ENCODE measurements around the gene TYW1B.
"Not testable (repeated sequence)": the region's sequence is repeated elsewhere in the genome, so short reads cannot be mapped to it uniquely, and the experiment has no call there.

The TYW1B gene

GRCh38 chr7:72584576-72584975 is 243.4 kb downstream of the TYW1B start:
- H3K4me3 ChIP-seq; H3K4me1 ChIP-seq; in situ Hi-C loops (cut with MboI; ENCODE audit: low sequenced_read_pairs); H3K9me3 ChIP-seq; H3K36me3 ChIP-seq (replicated peaks); H3K27me3 ChIP-seq (ENCODE audit: low read depth); DNase-seq (ENCODE audit: low spot score in 2 of 2): not testable (repeated sequence)

GRCh38 chr7:72583620-72584361 is 244.2 kb downstream of the TYW1B start:
- in situ Hi-C loops (cut with MboI; ENCODE audit: low sequenced_read_pairs); H3K9me3 ChIP-seq; H3K27me3 ChIP-seq (ENCODE audit: low read depth); DNase-seq (ENCODE audit: low spot score in 2 of 2); H3K4me3 ChIP-seq; H3K36me3 ChIP-seq (replicated peaks); H3K4me1 ChIP-seq: not testable (repeated sequence)

DNA sequence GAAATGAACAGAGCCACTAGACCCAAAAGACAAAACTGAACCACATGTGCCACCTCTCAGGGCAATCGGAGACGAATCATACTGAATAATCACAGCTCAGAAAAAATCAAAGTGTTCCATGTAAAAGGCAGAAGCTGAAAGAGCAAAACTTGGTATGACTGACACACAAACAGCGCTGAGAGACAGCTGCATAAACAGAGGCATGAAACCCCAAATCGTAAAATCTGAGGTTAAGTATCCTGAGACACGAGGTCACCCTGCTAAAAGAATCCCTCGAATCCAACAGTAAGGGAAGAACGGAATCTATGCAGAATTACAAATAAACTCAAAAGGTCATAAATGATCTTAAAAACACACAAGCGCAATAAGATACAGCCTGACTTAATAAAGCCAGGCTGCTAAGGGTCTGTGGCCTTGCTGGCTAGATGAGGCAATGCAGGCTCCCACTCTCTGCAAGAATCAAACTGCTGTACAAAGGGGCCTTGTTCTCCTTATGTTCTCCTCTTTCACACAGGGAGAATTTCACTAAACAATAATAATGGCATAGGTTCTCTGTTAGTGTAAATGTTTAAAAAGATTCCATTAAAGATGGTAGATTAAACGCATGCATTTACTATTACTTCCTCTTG is 247.7 kb downstream of the TYW1B start:
- H3K36me3 ChIP-seq (replicated peaks); H3K4me3 ChIP-seq; in situ Hi-C loops (cut with MboI; ENCODE audit: low sequenced_read_pairs): not testable (repeated sequence)

DNA sequence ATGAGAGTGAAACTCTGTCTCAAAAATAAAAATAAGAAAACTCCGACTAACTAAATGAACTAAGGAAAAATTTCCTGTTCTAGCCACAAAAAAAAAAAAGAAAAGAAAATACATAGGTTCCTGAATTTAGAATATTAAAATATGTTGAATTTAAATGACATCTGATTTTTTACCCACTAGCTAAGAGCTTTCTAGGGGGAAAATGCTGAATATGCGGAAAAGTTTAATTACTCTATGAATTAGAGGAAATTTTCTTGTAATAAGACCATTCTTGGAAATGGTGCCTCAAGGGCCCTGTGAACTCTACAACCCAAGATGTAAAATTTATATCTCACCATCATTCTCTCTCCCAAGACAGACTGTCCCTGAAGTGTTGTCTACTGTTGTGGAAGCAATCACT is 250.9 kb downstream of the TYW1B start:
- Histone ChIP-seq H3K9me3 (no peaks in the 10 kb centered on the region), H3K4me3 (no peak overlapping the region), H3K27me3 (ENCODE audit: low read depth) (no peaks in the 10 kb centered on the region), H3K4me1 (no peaks in the 10 kb centered on the region), H3K36me3 (replicated peaks) (no peaks in the 10 kb centered on the region)
- in situ Hi-C loops (cut with MboI; ENCODE audit: low sequenced_read_pairs): no loop called here
- no peak for DNase-seq (ENCODE audit: low spot score in 2 of 2)

More for the DNA sequence above, 247.7 kb downstream of the TYW1B start:
- DNase-seq (ENCODE audit: low spot score in 2 of 2); H3K27me3 ChIP-seq (ENCODE audit: low read depth); H3K9me3 ChIP-seq; H3K4me1 ChIP-seq: not testable (repeated sequence)

DNA sequence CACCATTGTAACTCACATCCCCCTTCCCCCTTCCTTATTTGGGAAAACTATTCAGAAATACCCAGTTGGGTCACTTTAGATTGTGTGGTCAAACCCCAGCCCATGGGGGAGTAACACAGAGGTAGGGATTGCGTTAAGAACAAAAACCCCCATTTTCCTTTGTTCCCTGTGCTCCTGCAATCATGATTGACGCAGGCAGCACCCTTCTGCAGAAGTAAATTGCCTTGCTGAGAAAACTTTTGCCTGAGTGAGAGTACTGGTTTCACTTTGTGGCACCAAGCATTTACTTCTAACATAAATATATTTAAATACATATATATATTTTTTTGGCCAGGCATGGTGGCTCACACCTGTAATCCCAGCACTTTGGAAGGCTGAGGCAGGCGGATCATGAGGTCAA is 266.0 kb downstream of the TYW1B start:
- H3K4me1 ChIP-seq; H3K9me3 ChIP-seq; H3K36me3 ChIP-seq (replicated peaks); in situ Hi-C loops (cut with MboI; ENCODE audit: low sequenced_read_pairs); H3K4me3 ChIP-seq; DNase-seq (ENCODE audit: low spot score in 2 of 2); H3K27me3 ChIP-seq (ENCODE audit: low read depth): not testable (repeated sequence)

- H3K27me3 ChIP-seq (ENCODE audit: low read depth); DNase-seq (ENCODE audit: low spot score in 2 of 2); H3K9me3 ChIP-seq; H3K4me3 ChIP-seq; in situ Hi-C loops (cut with MboI; ENCODE audit: low sequenced_read_pairs); H3K4me1 ChIP-seq; H3K36me3 ChIP-seq (replicated peaks): not testable (repeated sequence)
Observed at GRCh38 chr7:72559546-72559945, 268.5 kb downstream of the TYW1B start.

GRCh38 chr7:72556733-72557132 is 271.3 kb downstream of the TYW1B start:
- H3K9me3 ChIP-seq; H3K36me3 ChIP-seq (replicated peaks); in situ Hi-C loops (cut with MboI; ENCODE audit: low sequenced_read_pairs); H3K27me3 ChIP-seq (ENCODE audit: low read depth); H3K4me1 ChIP-seq; H3K4me3 ChIP-seq; DNase-seq (ENCODE audit: low spot score in 2 of 2): not testable (repeated sequence)

DNA sequence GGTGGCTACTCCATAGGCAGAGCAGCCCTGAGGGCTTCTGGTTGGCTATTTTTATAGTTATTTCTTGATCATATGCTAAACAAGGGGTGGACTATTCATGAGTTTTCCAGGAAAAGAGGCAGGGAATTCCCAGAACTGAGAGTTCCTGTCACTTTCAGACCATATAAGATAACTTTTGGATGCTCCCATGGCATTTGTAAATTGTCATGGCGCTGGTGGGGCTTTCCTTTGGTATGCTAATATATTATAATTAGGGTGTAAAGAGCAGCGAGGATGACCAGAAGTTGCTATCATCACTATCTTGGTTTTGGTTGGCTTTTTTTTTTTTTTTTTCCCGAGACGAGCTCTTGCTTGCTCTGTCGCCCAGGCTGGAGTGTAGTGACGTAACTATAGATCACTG is 272.8 kb downstream of the TYW1B start:
- H3K4me1 ChIP-seq; H3K9me3 ChIP-seq; H3K36me3 ChIP-seq (replicated peaks); H3K27me3 ChIP-seq (ENCODE audit: low read depth); H3K4me3 ChIP-seq; DNase-seq (ENCODE audit: low spot score in 2 of 2); in situ Hi-C loops (cut with MboI; ENCODE audit: low sequenced_read_pairs): not testable (repeated sequence)

GRCh38 chr7:72554401-72554800 is 273.6 kb downstream of the TYW1B start:
- DNase-seq (ENCODE audit: low spot score in 2 of 2); H3K36me3 ChIP-seq (replicated peaks); H3K4me1 ChIP-seq; H3K27me3 ChIP-seq (ENCODE audit: low read depth); H3K9me3 ChIP-seq; in situ Hi-C loops (cut with MboI; ENCODE audit: low sequenced_read_pairs); H3K4me3 ChIP-seq: not testable (repeated sequence)

DNA sequence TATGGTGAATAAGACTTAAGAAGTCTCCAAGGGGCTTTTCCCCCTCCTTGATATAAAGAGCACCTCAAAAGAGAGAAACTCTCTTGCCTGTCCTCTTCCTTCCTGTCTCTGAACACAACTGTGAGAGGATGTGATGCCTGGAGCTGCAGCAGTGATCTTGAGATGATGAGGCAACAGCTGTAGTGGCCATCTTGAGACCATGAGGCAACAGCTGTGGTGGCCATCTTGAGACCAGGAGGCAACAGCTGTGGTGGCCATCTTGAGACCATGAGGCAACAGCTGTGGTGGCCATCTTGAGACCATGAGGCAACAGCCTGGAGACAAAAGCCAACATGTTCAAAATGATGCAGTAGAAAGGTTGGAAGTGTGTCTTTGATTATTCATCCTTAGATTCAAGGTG is 277.5 kb downstream of the TYW1B start:
- H3K4me3 ChIP-seq; H3K4me1 ChIP-seq; in situ Hi-C loops (cut with MboI; ENCODE audit: low sequenced_read_pairs); DNase-seq (ENCODE audit: low spot score in 2 of 2); H3K27me3 ChIP-seq (ENCODE audit: low read depth); H3K36me3 ChIP-seq (replicated peaks); H3K9me3 ChIP-seq: not testable (repeated sequence)

DNA sequence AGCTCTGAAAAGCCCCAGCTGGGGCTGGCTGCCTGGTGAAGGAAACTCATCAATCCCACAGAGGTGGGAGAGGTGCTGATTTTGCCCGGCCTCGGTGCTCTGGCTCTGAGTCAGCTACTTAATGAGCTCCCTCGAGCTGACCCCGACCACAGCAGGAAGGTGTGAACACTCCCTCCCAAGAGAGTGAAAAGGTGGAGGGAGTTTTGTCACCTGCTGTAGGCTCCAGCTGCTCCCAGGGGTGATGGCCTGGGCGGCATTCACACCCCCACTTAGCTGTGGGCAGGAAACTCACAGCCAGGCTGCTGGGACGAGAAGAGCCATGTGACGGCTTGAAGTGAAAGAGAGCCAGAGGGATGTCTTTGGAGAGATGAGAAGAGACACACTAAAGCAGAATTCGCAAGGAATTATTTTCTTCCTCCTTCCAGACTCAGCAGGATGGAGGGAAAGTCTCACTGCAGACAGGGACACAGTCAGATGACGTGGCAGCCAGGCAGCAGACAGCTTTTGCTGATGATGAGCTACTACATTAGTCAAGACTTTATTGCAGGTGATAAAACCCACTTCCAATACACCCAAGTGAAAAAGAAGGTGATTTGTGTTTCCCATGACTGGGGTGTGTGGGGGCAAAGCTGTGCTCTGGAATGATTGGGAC is 281.3 kb downstream of the TYW1B start:
- H3K36me3 ChIP-seq (replicated peaks); H3K4me1 ChIP-seq; in situ Hi-C loops (cut with MboI; ENCODE audit: low sequenced_read_pairs); H3K4me3 ChIP-seq; DNase-seq (ENCODE audit: low spot score in 2 of 2); H3K9me3 ChIP-seq; H3K27me3 ChIP-seq (ENCODE audit: low read depth): not testable (repeated sequence)

DNA sequence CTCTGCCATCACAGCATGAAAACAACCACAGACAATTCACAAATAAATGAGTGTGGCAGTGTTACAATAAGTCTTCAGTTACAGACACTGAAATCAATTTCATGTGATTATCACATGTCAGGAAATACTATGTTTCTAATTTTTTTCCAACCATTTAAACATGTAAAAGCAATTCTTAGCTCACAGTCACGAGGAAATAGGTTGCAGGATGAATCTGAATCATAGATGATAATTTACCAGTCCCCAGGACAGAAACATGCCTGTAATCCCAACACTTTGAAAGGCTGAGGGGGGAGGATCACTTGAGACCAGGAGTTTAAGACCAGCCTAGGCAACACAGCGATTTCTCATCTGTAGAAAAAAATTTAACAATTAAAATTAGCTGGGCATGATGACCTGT is 283.5 kb downstream of the TYW1B start:
- DNase-seq (ENCODE audit: low spot score in 2 of 2); H3K36me3 ChIP-seq (replicated peaks); H3K4me1 ChIP-seq; H3K9me3 ChIP-seq; H3K27me3 ChIP-seq (ENCODE audit: low read depth); H3K4me3 ChIP-seq; in situ Hi-C loops (cut with MboI; ENCODE audit: low sequenced_read_pairs): not testable (repeated sequence)

DNA sequence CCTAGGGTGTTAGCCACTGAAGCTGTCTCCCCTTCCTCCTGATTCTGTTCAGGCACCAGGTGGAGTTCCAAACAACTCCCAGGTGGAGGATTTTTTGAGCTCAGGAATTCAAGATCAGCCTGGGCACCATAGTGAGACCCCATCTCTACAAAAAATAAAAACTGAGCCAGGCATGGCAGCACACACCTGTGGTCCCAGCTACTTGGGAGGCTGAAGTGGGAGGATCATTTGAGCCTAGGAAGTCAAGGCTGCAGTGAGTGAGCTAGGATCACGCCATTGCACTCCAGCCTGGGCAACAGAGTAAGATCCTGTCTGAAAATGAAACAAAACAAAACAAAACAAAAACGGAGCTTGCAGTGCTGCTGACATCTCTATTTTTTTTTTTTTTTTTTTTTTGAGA is 287.1 kb downstream of the TYW1B start:
- Histone ChIP-seq H3K36me3 (replicated peaks) (no peaks in the 10 kb centered on the region), H3K9me3 (no peaks in the 10 kb centered on the region), H3K27me3 (ENCODE audit: low read depth) (no peaks in the 10 kb centered on the region), H3K4me1 (no peaks in the 10 kb centered on the region), H3K4me3 (no peak overlapping the region)
- no peak for DNase-seq (ENCODE audit: low spot score in 2 of 2)
- in situ Hi-C loops (cut with MboI; ENCODE audit: low sequenced_read_pairs): no loop called here

GRCh38 chr7:72540106-72540611 is 287.8 kb downstream of the TYW1B start:
- no peak overlapping the region for H3K4me3 ChIP-seq
- no peak for DNase-seq (ENCODE audit: low spot score in 2 of 2)
- no peaks in the 10 kb centered on the region for H3K4me1 ChIP-seq
- no peaks in the 10 kb centered on the region for H3K36me3 ChIP-seq (replicated peaks)
- H3K27me3 ChIP-seq (ENCODE audit: low read depth): no peaks in the 10 kb centered on the region
- in situ Hi-C loops (cut with MboI; ENCODE audit: low sequenced_read_pairs): no loop called here
- H3K9me3 ChIP-seq: no peaks in the 10 kb centered on the region
